Right cardiac atrium (tissue), 5 donors: ENCODE results near the gene KNSTRN. TPM values are rescaled to one million over a fixed set of nuclear protein-coding genes. Genes with fewer than 3 reads are reported as not detected.

Source experiments
- ATAC-seq, 2 donors: fragments of 200-7000 bp; cut with Tn5 transposase; one replicate each; pipeline versions ENCODE4 v1.8.0 to v1.9.1; 2020; ENCODE audit warnings: moderate library complexity in 2 of 2, mild to moderate bottlenecking in 1 of 2
- DNase-seq, 3 donors: peaks; one replicate each; pipeline ENCODE4 v3.0.0-alpha.2; 2020
- H3K27ac ChIP-seq: one replicate; pipeline ENCODE4 v1.5.1; 2013; ENCODE audit warnings: mild to moderate bottlenecking, low read length, control low read depth, moderate library complexity
- H3K27me3 ChIP-seq: one replicate; pipeline ENCODE4 v1.6.1; 2013; ENCODE audit not compliant: control insufficient read depth, insufficient read depth
- H3K4me1 ChIP-seq: one replicate; pipeline ENCODE4 v1.6.1; 2013; ENCODE audit warnings: low read length; ENCODE audit not compliant: control insufficient read depth, insufficient read depth
- H3K4me3 ChIP-seq: one replicate; pipeline ENCODE4 v1.5.1; 2013; ENCODE audit warnings: low read length, control low read depth
- H3K9me3 ChIP-seq: one replicate; pipeline ENCODE4 v1.6.1; 2013; ENCODE audit warnings: low read length; ENCODE audit not compliant: control insufficient read depth
- WGBS: extraction: QIAGEN DNeasy Blood & Tissue Kit; methylation state at CpG from one replicate; pipeline ENCODE4 v1.1.7; 2013; 5-methylcytosine and 5-hydroxymethylcytosine counted together
- intact Hi-C, 4 donors: fragments of 100-400 bp; cut with DNase I; formaldehyde crosslinking; loops; one replicate each; pipeline versions ENCODE4 v1.11.0 to v1.14.0; 2022 to 2023
- polyA plus RNA-seq: library from polyadenylated mRNA; stranded (reverse); fragments of 200-250 nt; gene quantifications from one replicate; pipeline ENCODE4 v1.2.3, GENCODE V29; 2013
- total RNA-seq, 4 donors: library from RNA; stranded (reverse); fragmentation: NEBNext Ultra II Directional; extraction: Animal tissue kit (Norgen Biotek cat#: 25700); gene quantifications; one replicate each; pipeline ENCODE4 v1.2.1, GENCODE V29; 2021
- donor health status: healthy with polysubstance abuse.
- donor health status: DM: no; HTN: yes; CAD: no.
- donor health status: DM: no; HTN: no; CAD: no.
- donor health status: DM: no; HTN: yes; CAD: no; lungs with severe emphysema.
- donor health status: DM: yes; HTN: yes; CAD: no.

Gene KNSTRN
- total and polyA plus RNA-seq, 5 donors: 8.9 to 10.0 (median 9.4) TPM

- intact Hi-C loops: loop anchor here in 1 of 4 donors (10.0 kb wide), 1 partner anchor 62 kb away; no protein-coding TSS in a partner anchor
- Histone ChIP-seq H3K4me1 (peaks cover 10% of the 10 kb centered on the region), H3K4me3 (no peak overlapping the region), H3K9me3 (no peaks in the 10 kb centered on the region), H3K27me3 (no peaks in the 10 kb centered on the region), H3K27ac (no peak overlapping the region)
- DNase-seq: no peak
- no peak for ATAC-seq
- 80% methylated on average over 4 of the region's 4 CpGs for WGBS
Measured at GRCh38 chr15:40443255-40443654, 60.7 kb downstream of the KNSTRN start.

GRCh38 chr15:40443846-40444245, 61.3 kb downstream of the KNSTRN start:
- WGBS: 78% methylated on average over 3 of the region's 3 CpGs
- no peaks in the 10 kb centered on the region for H3K9me3 ChIP-seq
- no peak overlapping the region for H3K4me3 ChIP-seq
- intact Hi-C loops: loop anchor here in 1 of 4 donors (10.0 kb wide), 1 partner anchor 61 kb away; no protein-coding TSS in a partner anchor
- ATAC-seq: no peak
- DNase-seq: no peak
- H3K27me3 ChIP-seq: no peaks in the 10 kb centered on the region
- no peak overlapping the region for H3K27ac ChIP-seq
- peaks cover 10% of the 10 kb centered on the region for H3K4me1 ChIP-seq

Other genes starting within 250 kb of the KNSTRN start
- 1 to 10 TPM in 3 of 4 donors, not detected in 1; 1.4 to 1.8 (median 1.7) TPM for gene BUB1B, start 221.7 kb upstream of the KNSTRN start, total RNA-seq
- 0.18 TPM for gene BUB1B, start 221.7 kb upstream of the KNSTRN start, polyA plus RNA-seq
- 10 to 100 TPM in 3 of 4 donors, 1 to 10 TPM in 1; 9.2 to 22.6 (median 16.8) TPM for gene PAK6, start 143.7 kb upstream of the KNSTRN start, total RNA-seq
- gene PAK6, start 143.7 kb upstream of the KNSTRN start, polyA plus RNA-seq: 13.0 TPM
- 1 to 10 TPM in 3 of 4 donors, under 1 TPM in 1; 0.42 to 5.0 (median 4.4) TPM for gene ANKRD63, start 99.7 kb upstream of the KNSTRN start, total RNA-seq
- 0.68 TPM for gene ANKRD63, start 99.7 kb upstream of the KNSTRN start, polyA plus RNA-seq
- gene PLCB2, start 74.8 kb upstream of the KNSTRN start, total RNA-seq: 10 to 100 TPM; 11.5 to 28.9 (median 21.7) TPM
- gene PLCB2, start 74.8 kb upstream of the KNSTRN start, polyA plus RNA-seq: 18.5 TPM
- gene INAFM2, start 59.0 kb upstream of the KNSTRN start, total RNA-seq: 100 to 1,000 TPM in 1 of 4 donors, 10 to 100 TPM in 3; 72.6 to 115 (median 74.1) TPM
- gene INAFM2, start 59.0 kb upstream of the KNSTRN start, polyA plus RNA-seq: 47.3 TPM
- gene CCDC9B, start 41.8 kb upstream of the KNSTRN start, total RNA-seq: 100 to 1,000 TPM in 3 of 4 donors, 10 to 100 TPM in 1; 71.9 to 144 (median 131) TPM
- gene CCDC9B, start 41.8 kb upstream of the KNSTRN start, polyA plus RNA-seq: 99.7 TPM
- not detected for gene PHGR1, start 31.7 kb upstream of the KNSTRN start, total RNA-seq
- not detected for gene PHGR1, start 31.7 kb upstream of the KNSTRN start, polyA plus RNA-seq
- 1 to 10 TPM in 2 of 4 donors, under 1 TPM in 2; 0.85 to 4.6 (median 0.97) TPM for gene DISP2, start 24.5 kb upstream of the KNSTRN start, total RNA-seq
- 2.4 TPM for gene DISP2, start 24.5 kb upstream of the KNSTRN start, polyA plus RNA-seq
- gene IVD, start 23.1 kb downstream of the KNSTRN start, total RNA-seq: 10 to 100 TPM; 60.5 to 85.6 (median 75.4) TPM
- 60.5 TPM for gene IVD, start 23.1 kb downstream of the KNSTRN start, polyA plus RNA-seq
- 10 to 100 TPM; 15.4 to 17.8 (median 16.9) TPM for gene BAHD1, start 58.2 kb downstream of the KNSTRN start, total RNA-seq
- gene BAHD1, start 58.2 kb downstream of the KNSTRN start, polyA plus RNA-seq: 11.6 TPM
- 10 to 100 TPM; 11.5 to 13.9 (median 12.5) TPM for gene CHST14, start 88.3 kb downstream of the KNSTRN start, total RNA-seq
- gene CHST14, start 88.3 kb downstream of the KNSTRN start, polyA plus RNA-seq: 11.6 TPM
- gene CCDC32, start 182.3 kb downstream of the KNSTRN start, total RNA-seq: 10 to 100 TPM; 23.1 to 27.8 (median 24.7) TPM
- 33.7 TPM for gene CCDC32, start 182.3 kb downstream of the KNSTRN start, polyA plus RNA-seq
- 1 to 10 TPM; 8.0 to 9.7 (median 9.0) TPM for gene RPUSD2, start 186.6 kb downstream of the KNSTRN start, total RNA-seq
- gene RPUSD2, start 186.6 kb downstream of the KNSTRN start, polyA plus RNA-seq: 7.6 TPM
- 1 to 10 TPM in 1 of 4 donors, under 1 TPM in 3; 0.39 to 1.6 (median 0.50) TPM for gene KNL1, start 211.5 kb downstream of the KNSTRN start, total RNA-seq
- gene KNL1, start 211.5 kb downstream of the KNSTRN start, polyA plus RNA-seq: 0.14 TPM